OCI-LY7 (cell line): Measurements from ENCODE around the gene RAD51B. TPM values are rescaled to one million over a fixed set of nuclear protein-coding genes. Genes with fewer than 3 reads are reported as not detected.

ENCODE experiments used
- BruUV-seq: library from RNA; stranded (reverse); fragments of 400-500 nt; replicated peaks from 2 replicates; lab custom pipeline; 2021; lab: Mats Ljungman, UMichigan
- CTCF ChIA-PET: fragments of 300-600 bp; sonication (Branson Sonifier 250); formaldehyde crosslinking; loops from one replicate; lab custom pipeline; 2022; ENCODE audit warnings: antibody characterized with exemption; ENCODE audit not compliant: unreplicated experiment; lab: Charles Lee
- POLR2A ChIA-PET: fragments of 300-600 bp; sonication (Branson Sonifier 250); formaldehyde crosslinking; loops from one replicate; lab custom pipeline; 2022; ENCODE audit warnings: antibody characterized with exemption; lab: Charles Lee
- DNase-seq: peaks from one replicate; pipeline ENCODE4 v3.0.0-alpha.2; 2015; ENCODE audit warnings: low spot score
- H2AFZ ChIP-seq: fragments of 200-600 bp; sonication (generic), shearing (Covaris generic); 2 replicates; pipeline ENCODE4 v1.6.1; 2014; ENCODE audit warnings: mild to moderate bottlenecking, antibody characterized with exemption, low read length, moderate library complexity
- H3K27ac ChIP-seq: fragments of 200-600 bp; sonication (generic); 2 replicates; pipeline ENCODE4 v1.5.1; 2014; ENCODE audit warnings: mixed run types, low read depth, mild to moderate bottlenecking, moderate library complexity, low read length, inconsistent platforms; ENCODE audit not compliant: poor library complexity, severe bottlenecking
- H3K36me3 ChIP-seq: fragments of 200-600 bp; sonication (generic); 2 replicates; pipeline ENCODE4 v1.6.1; 2014; ENCODE audit warnings: mild to moderate bottlenecking, antibody characterized with exemption, low read length, moderate library complexity, mixed read lengths; ENCODE audit not compliant: insufficient read depth
- H3K4me1 ChIP-seq: fragments of 200-600 bp; sonication (generic); 2 replicates; pipeline ENCODE4 v1.5.1; 2014; ENCODE audit warnings: mild to moderate bottlenecking, low read length; ENCODE audit not compliant: insufficient read depth, poor library complexity, severe bottlenecking
- H3K4me2 ChIP-seq: fragments of 200-600 bp; sonication (generic); 2 replicates; pipeline ENCODE4 v1.6.1; 2014; ENCODE audit warnings: mild to moderate bottlenecking, low read length
- H3K4me3 ChIP-seq: fragments of 200-600 bp; sonication (generic); 2 replicates; pipeline ENCODE4 v1.5.1; 2014; ENCODE audit warnings: mild to moderate bottlenecking, low read depth, low read length; ENCODE audit not compliant: poor library complexity, severe bottlenecking
- H3K79me2 ChIP-seq: fragments of 200-600 bp; sonication (generic); 2 replicates; pipeline ENCODE4 v1.6.1; 2016; ENCODE audit warnings: low read depth, mild to moderate bottlenecking, low read length, moderate library complexity, mixed read lengths; ENCODE audit not compliant: insufficient read depth
- H3K9me2 ChIP-seq: fragments of 200-600 bp; sonication (generic); 2 replicates; pipeline ENCODE4 v1.6.1; 2016; ENCODE audit warnings: mild to moderate bottlenecking, low read length, mixed read lengths; ENCODE audit not compliant: insufficient read depth
- H3K9me3 ChIP-seq: fragments of 200-600 bp; sonication (generic); 2 replicates; pipeline ENCODE4 v1.6.1; 2014; ENCODE audit warnings: mild to moderate bottlenecking, mixed run types, low read length, mixed read lengths
- H4K20me1 ChIP-seq: fragments of 200-600 bp; sonication (generic); 2 replicates; pipeline ENCODE4 v1.6.1; 2014; ENCODE audit warnings: mild to moderate bottlenecking, antibody characterized with exemption, low read length, moderate library complexity, mixed read lengths; ENCODE audit not compliant: insufficient read depth
- CTCF ChIP-seq: fragments of 200-600 bp; sonication (generic); conservative IDR thresholded peaks from 2 replicates; pipeline ENCODE4 v1.5.1; 2014; ENCODE audit warnings: mild to moderate bottlenecking, antibody characterized with exemption, low read length, moderate library complexity, mixed read lengths
- EZH2phosphoT487 ChIP-seq: fragments of 200-600 bp; sonication (generic); IDR thresholded peaks from 2 replicates; pipeline ENCODE4 v1.6.1; 2018; ENCODE audit warnings: low read depth, borderline replicate concordance, mild to moderate bottlenecking, mixed run types, antibody characterized with exemption, low read length, moderate library complexity, mixed read lengths
- intact Hi-C: fragments of 100-400 bp; cut with micrococcal nuclease; formaldehyde crosslinking; loops from one replicate; pipeline ENCODE4 v1.10.0; 2022; ENCODE audit not compliant: unreplicated experiment
- total RNA-seq, 2 experiments: library from RNA; depleted of rRNA in 1 of 2; stranded (reverse); fragments of >200 nt in 1 of 2; shearing (Covaris generic) in 1 of 2; gene quantifications; 2 replicates each; pipeline ENCODE4 v1.2.3, GENCODE V29; 2014 to 2022

Gene RAD51B
- total RNA-seq, 2 experiments from 2014 or later, result 41.4 to 89.9 TPM

GRCh38 chr14:68507544-68508081 is 688.0 kb downstream of the RAD51B start:
- H3K4me3 ChIP-seq, result peak overlapping the region; percentile 17
- no peak for TF ChIP-seq CTCF
- TF ChIP-seq EZH2phosphoT487, result no peak
- no peaks in the 10 kb centered on the region for H3K9me2 ChIP-seq
- intact Hi-C loops, result loop anchor here (2.0 to 5.0 kb wide), 5 partner anchors 130 to 255 kb away; no protein-coding TSS in a partner anchor
- H3K79me2 ChIP-seq, result no peaks in the 10 kb centered on the region
- peak overlapping the region; percentile 86 for H3K27ac ChIP-seq
- no peaks in the 10 kb centered on the region for H3K9me3 ChIP-seq
- ChIA-PET POLR2A (interaction anchor here (0.5 to 6.3 kb wide), 16 partner anchors 9 to 1030 kb away, joined by 3 to 55 read pairs (median 4); partner anchors contain the start of gene ZFP36L1), CTCF (interaction anchor here (1.1 to 1.8 kb wide), 2 partner anchors 12 to 54 kb away, joined by 3 to 7 read pairs; no protein-coding TSS in a partner anchor)
- DNase-seq, result peak; percentile 43
- no peaks in the 10 kb centered on the region for H4K20me1 ChIP-seq
- peak overlapping the region; percentile 84 for H2AFZ ChIP-seq
- H3K4me2 ChIP-seq, result peak overlapping the region; percentile 68
- peaks cover 54% of the 10 kb centered on the region for H3K4me1 ChIP-seq
- no peaks in the 10 kb centered on the region for H3K36me3 ChIP-seq
- BruUV-seq, result no TSS peak

- H3K36me3 ChIP-seq, result no peaks in the 10 kb centered on the region
- DNase-seq, result no peak
- H4K20me1 ChIP-seq, result no peaks in the 10 kb centered on the region
- peaks cover 58% of the 10 kb centered on the region for H3K4me1 ChIP-seq
- no peak overlapping the region for H2AFZ ChIP-seq
- no TSS peak for BruUV-seq
- TF ChIP-seq EZH2phosphoT487, result no peak
- no peak for TF ChIP-seq CTCF
- H3K9me2 ChIP-seq, result no peaks in the 10 kb centered on the region
- no peak overlapping the region for H3K4me2 ChIP-seq
- intact Hi-C loops, result loop anchor here (5.0 kb wide), 4 partner anchors 131 to 256 kb away; no protein-coding TSS in a partner anchor
- CTCF ChIA-PET, result interaction anchor here (0.6 kb wide), 1 partner anchor 11 kb away, joined by 4 read pairs; no protein-coding TSS in a partner anchor
- no peak overlapping the region for H3K4me3 ChIP-seq
- no peaks in the 10 kb centered on the region for H3K9me3 ChIP-seq
- H3K27ac ChIP-seq, result peak overlapping the region; percentile 86
- POLR2A ChIA-PET, result interaction anchor here (0.5 to 6.3 kb wide), 2 partner anchors 11 to 65 kb away, joined by 3 to 55 read pairs; no protein-coding TSS in a partner anchor
- no peaks in the 10 kb centered on the region for H3K79me2 ChIP-seq
Observed at GRCh38 chr14:68508581-68508980, 689.0 kb downstream of the RAD51B start.
